ENCODE measurements around the gene CACNB2.
"Not testable (repeated sequence)": the region's sequence is repeated elsewhere in the genome, so short reads cannot be mapped to it uniquely, and the experiment has no call there.

The CACNB2 gene

GRCh38 chr10:18577823-18578685, 437.8 kb downstream of the CACNB2 start:
- DNase-seq = no peak

GRCh38 chr10:18582803-18583202, 442.6 kb downstream of the CACNB2 start:
- peak; percentile 71 for DNase-seq

GRCh38 chr10:18583575-18584270, 443.5 kb downstream of the CACNB2 start:
- DNase-seq = no peak

GRCh38 chr10:18586637-18587036, 446.4 kb downstream of the CACNB2 start:
- DNase-seq = not testable (repeated sequence)

GRCh38 chr10:18591141-18591540, 450.9 kb downstream of the CACNB2 start:
- DNase-seq = not testable (repeated sequence)
